Inflammatory macrophage treated with lipopolysaccharide for 1 hour (primary cell): Measurements from ENCODE around the gene CMBL.
"Not testable (repeated sequence)": the region's sequence is repeated elsewhere in the genome, so short reads cannot be mapped to it uniquely, and the experiment has no call there.

Experiments used
- DNase-seq, 2 donors: peaks; one replicate each; pipeline ENCODE4 v3.0.0-alpha.2; 2020 to 2022

Gene CMBL

DNA sequence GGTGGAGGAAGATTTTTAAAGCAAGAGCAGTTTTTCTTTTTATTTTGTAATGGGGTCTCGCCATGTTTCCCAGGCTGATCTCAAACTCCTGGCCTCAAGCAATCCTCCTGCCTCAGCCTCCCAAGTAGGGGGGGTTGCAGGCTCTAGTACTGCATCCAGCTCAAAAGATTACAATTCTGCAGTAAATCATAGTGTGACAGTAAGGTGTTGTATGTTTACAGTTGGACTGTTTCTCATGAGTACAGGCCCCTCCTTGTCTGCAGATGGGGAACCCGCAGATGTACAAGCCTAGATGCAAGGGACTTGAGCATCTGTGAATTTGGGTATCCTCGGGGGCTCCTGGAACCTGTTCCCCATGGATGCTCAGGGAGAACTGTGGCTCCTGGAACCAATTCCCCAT lies 54.3 kb downstream of the CMBL start:
- DNase-seq, result no peak

DNA sequence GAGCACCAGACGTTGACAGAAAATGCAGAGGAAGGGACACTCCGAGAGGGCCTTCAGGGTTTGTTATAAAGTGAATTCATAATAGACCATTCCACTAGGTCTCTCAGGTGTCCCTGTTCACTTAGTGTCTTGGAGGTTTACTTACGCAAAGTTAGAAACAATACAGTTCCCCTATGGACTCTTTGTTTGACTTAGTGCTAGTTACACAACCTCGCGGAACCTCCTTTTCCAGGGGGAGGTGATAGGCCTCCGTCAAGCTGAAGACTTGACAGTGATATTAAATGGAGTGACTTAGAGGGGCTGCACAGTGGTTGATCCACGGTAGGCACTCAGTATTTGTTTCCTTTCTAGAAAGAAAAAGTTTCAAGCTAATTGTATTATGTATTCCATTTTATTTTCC lies 56.3 kb downstream of the CMBL start:
- DNase-seq, result no peak

DNA sequence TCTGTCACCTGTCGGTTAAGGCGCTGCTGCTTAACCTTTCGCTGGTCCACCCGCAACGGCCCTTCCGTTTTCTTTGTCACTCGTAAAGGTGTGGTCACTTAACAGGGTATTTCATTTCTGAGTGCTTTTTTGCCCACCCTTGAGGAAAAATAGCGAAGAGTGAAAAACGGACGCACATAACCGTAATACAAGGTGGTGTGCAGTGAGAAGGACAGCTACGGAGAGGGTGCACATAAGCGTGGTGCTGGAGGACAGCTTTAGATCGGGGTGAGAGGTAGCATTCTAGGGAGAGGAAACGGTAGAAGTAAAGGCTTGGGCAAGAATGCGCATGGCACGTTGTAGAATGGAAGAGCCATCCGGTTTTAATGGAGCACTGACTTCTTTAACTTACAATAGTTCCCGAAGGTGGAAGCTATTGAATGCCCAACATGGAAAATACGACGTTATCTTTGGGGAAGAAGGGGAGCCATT lies 56.9 kb downstream of the CMBL start:
- DNase-seq, result no peak

DNA sequence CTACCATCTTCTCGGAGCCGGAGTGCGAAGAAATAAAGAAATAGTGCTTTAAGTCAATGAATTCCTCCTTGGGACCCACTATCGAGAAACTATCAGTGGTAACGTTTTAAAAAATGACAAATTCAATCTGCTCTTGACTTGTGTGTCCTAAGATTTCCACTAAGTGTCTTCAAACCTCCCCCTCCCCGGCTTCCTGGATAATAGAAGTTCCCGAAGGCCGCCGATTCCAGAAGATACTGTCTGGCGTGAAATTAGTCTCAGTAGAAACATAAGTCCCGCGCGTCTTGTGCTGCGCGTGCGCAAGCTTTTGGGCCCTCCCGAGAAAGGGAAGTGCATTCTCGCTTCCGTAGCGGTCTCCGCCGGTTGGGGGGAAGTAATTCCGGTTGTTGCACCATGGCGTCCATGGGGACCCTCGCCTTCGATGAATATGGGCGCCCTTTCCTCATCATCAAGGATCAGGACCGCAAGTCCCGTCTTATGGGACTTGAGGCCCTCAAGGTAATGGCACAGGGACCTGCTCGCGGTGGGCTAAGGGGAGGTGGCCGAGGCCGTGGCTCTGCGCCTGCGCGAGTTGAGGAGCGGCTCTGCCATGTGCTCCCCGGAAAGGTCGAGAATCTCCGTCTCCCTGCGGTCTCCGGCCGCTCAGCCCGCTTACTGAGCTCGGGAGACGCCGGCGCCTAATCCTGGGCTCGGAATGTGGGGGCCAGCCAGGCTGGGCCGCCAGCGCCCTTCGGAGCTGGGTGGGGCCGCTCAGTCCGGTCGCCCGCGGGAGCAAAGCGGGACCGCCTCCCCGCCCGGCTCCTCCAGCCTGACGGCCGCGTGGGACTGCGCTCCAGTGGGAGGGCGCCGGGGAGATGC lies 57.5 kb downstream of the CMBL start, which contains the start of gene CCT5:
TSS of gene CCT5 (plus strand) at position 333 of the 858 bp plus-strand sequence. CDS start at position 394, 61 bp downstream.
- peak; percentile 94 to 98 for DNase-seq

DNA sequence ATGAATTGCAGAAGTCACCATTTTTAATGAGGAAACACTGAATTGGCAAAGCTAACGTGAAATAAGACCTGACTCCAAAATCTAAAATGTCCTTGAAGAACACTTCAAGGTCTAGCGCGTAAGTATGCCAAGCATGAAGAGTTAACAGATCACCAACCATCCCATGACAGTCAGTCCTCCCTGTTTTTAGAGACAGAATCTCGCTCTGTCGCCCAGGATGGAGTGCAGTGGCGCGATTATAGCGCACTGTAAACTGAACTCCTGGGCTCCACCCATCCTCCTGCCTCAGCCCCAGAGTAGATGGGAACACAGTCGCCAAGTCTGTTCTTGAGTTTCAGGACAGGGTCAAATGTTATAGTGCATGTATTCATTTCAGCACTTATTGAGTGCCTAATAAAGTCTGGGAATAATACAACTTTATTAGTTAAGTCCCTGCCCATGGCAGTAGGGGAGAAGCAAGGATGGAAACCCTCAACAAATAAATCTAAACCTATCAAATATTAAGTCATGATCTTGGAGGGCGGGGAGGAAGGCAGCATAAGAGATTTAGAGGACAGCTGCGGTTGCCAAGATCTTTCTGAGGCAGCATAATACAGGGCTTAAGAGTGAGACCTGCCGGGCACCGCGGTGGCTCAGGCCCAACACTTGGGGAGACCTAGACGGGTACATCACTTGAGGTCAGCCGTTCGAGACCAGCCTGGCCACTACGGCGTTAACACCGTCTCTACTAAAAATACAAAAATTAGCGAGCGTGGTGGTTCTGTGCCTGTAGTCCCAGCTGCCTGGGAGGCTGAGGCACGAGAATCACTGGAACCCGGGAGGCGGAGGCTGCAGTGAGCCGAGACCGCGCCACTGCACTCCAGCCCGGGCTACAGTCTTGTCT lies 59.1 kb downstream of the CMBL start:
- no peak for DNase-seq

DNA sequence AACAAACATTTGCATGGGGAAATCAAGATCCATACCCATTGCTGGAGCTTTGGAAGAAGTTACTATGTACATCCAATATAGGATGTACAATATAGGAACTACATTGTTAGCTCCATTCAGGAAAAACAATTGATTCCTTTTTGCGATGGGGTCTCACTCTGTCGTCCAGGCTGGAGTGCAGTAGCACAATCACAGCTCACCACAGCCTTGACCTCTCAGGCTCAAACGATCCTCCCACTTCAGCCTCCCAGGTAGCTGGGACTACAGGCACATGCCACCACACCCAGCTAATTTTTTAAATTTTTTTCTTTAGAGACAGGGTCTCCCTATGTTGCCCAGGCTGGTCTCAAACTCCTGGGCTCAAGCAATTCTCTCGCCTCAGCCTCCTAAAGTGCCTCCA lies 60.5 kb downstream of the CMBL start:
- DNase-seq, result not testable (repeated sequence)

DNA sequence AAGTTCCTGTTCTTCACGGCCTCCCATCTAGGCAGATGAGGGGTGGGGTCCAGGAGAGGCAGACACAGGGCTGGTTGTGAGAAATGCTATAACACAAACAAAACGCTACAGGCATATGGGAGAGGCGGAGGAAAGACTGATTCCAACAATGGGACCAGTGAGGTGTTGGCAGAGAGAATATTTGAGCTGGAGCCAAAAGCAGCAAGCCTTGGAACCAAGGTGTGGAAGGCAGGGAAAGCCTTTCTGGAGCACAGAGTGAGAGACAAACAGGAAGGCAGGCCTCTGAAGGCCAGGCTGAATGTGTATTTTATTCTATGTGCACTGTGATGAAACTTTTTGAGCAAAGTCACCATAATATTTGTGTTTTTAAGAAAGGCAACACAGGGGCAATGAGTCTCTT lies 60.9 kb downstream of the CMBL start:
- DNase-seq, result no peak

DNA sequence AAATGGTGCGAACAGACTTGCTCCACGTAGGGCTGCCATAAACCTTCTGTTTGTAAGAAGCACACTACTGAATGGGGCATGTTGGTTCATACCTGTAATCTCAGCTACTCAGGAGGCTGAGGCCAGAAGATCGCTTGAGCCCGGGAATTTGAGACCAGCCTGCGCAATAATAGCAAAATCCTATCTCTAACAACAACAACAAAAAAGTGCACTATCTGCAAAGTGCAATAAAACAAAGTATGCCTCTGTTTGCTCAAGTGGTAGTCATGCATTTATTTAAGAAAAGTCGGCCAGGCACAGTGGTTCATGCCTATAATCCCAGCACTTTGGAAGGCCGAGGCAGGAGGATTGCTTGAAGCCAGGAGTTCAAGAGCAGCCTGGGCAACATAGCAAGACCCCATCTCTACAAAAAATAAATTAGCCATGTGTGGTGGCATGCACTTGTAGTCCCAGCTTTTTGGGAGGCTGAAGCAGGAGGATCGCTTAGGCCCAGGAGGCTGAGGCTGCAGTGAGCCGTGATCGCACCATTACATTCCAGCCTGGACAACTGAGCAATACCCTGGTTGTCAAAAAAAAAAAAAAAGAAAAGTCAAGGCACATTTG lies 63.3 kb downstream of the CMBL start:
- no peak for DNase-seq

DNA sequence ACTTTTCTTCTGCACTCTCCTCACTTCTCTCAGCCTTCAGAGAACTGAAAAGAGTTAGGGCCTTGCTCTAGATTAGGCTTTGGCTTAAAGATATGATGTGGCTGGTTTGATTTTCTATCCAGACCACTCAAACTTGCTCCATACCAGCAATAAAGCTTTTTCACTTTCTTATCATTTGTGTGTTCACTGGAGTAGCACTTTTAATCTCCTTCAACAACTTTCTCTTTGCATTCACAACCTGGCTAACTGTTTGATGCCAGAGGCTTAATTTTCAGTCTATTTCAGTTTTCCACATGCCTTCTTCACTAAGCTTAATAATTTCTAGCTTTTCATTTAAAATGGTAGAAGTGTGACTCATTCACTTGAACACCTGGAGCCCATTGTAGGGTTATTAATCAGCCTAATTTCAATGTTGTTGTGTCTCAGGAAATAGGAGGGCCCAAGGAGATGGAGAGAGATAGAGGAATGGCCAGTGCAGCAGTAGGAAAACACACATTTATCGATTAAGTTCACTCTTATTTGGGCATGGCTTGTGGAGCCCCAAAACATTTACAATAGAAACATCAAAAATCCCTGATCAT lies 64.0 kb downstream of the CMBL start:
- no peak for DNase-seq

DNA sequence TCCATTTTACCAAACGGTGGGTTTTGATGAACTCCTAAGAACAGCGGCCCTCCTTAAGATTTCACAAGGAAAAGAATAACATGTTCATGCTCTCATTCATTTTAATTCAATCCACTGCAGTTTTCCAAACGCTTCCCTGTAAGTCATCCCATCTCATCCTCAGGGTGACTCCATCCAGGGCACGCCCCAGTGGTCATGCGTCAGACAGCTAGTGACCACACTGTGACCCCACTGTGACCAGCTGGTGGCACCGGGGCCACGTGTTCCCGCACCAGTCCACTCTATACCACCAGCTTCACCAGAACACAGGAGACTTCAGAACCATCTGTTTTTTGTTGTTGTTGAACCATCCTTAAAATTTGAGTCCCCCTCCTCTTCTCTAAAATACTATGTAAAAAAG lies 72.4 kb downstream of the CMBL start:
- no peak for DNase-seq

DNA sequence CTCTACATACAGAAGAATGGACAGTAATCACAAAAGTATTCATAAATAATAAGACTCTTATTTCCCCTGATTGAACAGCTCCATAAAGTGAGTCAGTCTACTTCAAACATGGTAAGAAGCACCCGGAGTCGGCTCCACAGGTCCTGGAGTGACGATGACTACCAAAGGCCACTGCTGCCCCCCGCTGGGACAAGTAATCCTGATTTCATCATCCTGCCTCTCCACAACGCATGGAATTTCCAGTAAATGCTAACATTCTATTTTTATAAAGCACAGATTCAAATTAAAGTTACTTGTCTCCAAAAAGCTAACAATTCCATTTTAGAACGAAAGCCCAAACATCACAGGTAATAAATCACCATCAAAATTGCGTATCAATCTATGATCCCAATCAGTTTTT lies 74.2 kb downstream of the CMBL start:
- peak in 1 of 2 donors; percentile 8 for DNase-seq

DNA sequence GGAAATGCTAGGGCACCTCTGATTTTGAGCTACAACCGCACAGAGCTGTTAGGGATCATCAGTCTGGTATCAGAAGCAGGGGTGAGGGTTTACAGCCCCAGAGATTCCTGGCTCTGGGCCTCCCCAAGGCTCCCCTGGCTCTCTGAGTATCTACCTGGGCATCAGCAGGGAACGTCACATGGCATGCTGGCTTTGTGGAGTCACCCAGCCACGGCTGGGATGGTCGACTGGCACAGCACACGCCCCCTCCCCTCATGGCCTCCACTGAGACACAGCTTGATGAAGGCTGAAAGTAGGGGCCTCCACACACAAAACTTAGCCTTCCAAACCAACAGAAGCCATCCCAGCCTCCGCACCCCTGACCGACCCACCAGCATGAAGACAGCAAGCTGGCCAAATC lies 74.7 kb downstream of the CMBL start:
- no peak for DNase-seq

DNA sequence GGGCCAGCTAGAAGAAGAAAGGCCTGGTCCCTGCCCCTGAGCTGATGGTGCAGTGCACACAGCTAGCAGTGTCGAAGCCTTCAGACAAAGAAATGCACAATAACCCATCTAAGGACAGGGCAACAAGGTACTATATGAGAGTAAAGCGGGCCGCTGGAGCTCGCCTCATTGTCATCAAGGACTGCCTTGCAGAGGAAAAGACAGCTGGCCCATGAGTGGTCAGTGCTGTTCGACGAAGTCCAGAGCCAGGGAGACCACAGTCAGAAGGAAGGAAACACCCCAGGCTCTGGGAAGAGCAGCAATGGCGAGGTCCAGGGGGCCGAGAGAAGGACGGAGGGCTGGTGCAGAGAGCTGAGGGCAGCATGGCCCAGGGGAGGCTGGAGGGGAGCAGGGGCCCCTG lies 75.3 kb downstream of the CMBL start:
- no peak for DNase-seq

DNA sequence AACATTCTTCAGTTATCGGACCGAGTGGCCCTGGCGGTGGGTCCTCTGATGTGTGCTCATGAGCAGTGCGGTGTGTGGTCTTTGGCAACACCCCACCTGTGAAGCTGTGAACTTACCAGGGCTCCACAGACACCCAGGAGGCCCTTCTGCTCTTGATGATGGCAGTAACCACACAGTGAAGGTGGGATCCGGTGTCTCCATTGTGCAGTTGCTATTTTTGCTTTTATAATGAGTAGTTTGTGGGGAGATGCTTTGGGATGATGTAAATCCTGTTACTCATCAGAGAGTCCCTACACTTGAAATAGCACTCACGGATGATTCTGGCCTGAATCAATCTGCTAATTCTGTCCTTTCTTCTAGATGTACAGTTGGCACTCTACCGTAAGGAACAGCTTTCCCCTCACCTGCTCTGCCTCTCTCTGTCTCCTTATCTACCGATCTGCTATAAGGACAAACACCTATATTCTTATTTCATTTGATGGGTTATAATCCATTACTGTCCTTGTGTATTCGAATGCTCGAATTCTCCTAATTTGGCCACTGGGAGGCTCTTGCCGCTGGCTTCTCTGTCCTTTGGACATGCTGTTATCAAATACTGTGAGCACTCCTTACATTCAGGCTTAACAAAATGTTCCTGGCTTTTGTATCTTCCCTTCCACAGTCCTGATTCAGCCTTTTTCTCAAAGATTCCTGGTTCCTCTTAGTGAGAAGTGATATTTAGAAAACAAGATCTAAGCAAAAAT lies 78.2 kb downstream of the CMBL start:
- no peak for DNase-seq

DNA sequence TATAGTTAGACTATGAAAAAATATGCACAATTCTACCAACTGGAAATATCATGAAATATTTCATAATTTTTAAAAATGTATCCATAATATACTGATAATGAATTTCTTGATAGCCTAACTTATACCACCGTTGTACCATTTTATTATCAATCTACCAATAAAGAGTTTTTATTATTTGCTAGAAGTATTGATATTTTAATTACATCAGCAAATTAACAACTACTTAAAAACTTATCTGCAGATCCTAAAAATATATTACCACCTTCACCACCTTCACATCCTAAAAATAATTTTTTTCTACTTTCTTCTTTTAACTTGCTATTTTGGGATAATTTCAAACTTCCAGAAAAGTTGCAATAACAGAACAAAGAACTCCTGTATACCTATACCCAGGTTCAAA lies 79.4 kb downstream of the CMBL start:
- DNase-seq, result no peak
